NB4 (cell line): Measurements from ENCODE around the gene MCTP1.
"Not testable (repeated sequence)": the region's sequence is repeated elsewhere in the genome, so short reads cannot be mapped to it uniquely, and the experiment has no call there.

Source experiments
- DNase-seq: peaks from one replicate; pipeline ENCODE4 v3.0.0; 2010; ENCODE audit warnings: low read depth
- H3K4me3 ChIP-seq: one replicate; pipeline ENCODE4 v1.5.1; 2011; ENCODE audit warnings: mild to moderate bottlenecking, low read depth, low read length, moderate library complexity
- CTCF ChIP-seq: IDR thresholded peaks from one replicate; pipeline ENCODE4 v1.5.1; 2012; ENCODE audit warnings: low read depth, low read length
- MAX ChIP-seq: IDR thresholded peaks from 2 replicates; pipeline ENCODE4 v1.6.1; 2011; ENCODE audit warnings: low read depth, low read length
- MYC ChIP-seq: IDR thresholded peaks from 2 replicates; pipeline ENCODE4 v1.6.1; 2011; ENCODE audit warnings: low read depth, low read length
- POLR2A ChIP-seq: IDR thresholded peaks from 2 replicates; pipeline ENCODE4 v1.6.1; 2011; ENCODE audit warnings: mild to moderate bottlenecking; ENCODE audit not compliant: insufficient read length; ENCODE audit errors: extremely low read depth

The MCTP1 gene

GRCh38 chr5:94853120-94853519, 431.8 kb downstream of the MCTP1 start:
- TF ChIP-seq MYC = no peak
- no peak for TF ChIP-seq MAX
- no peak for TF ChIP-seq POLR2A
- no peak for TF ChIP-seq CTCF
- no peak for DNase-seq
- H3K4me3 ChIP-seq = no peak overlapping the region

DNA sequence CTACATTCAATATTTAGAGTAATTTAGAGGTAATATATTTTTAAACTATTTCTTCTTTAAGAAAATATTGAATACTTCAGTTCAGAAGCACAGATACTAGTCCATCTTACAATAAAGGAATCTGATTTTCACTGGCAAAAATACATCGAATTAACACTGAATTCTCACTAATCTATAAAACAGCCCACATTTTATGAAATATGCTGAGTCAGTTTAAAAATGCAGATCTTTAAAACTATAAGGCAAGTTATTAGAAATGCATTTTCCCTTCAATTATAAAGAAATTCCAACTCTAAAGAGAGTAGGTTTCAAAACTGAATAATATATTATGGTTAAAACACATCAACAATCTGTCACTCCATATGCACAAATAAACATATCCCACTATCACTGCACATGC, 433.9 kb downstream of the MCTP1 start:
- H3K4me3 ChIP-seq = no peak overlapping the region
- DNase-seq = no peak
- TF ChIP-seq MYC (no peak), CTCF (no peak), POLR2A (no peak), MAX (no peak)

- no peak overlapping the region for H3K4me3 ChIP-seq
- DNase-seq = peak; percentile 57
- no peak for TF ChIP-seq POLR2A
- TF ChIP-seq CTCF = peak; percentile 51
Observed at GRCh38 chr5:94849821-94850736, 434.8 kb downstream of the MCTP1 start.

- TF ChIP-seq MYC (no peak), POLR2A (no peak), MAX (no peak), CTCF (no peak)
- DNase-seq = no peak
- H3K4me3 ChIP-seq = no peak overlapping the region
Observed at GRCh38 chr5:94849324-94849723, 435.6 kb downstream of the MCTP1 start.

GRCh38 chr5:94847726-94848125, 437.2 kb downstream of the MCTP1 start:
- H3K4me3 ChIP-seq = no peak overlapping the region
- no peak for DNase-seq
- TF ChIP-seq MAX (no peak), CTCF (no peak), MYC (no peak), POLR2A (no peak)

DNA sequence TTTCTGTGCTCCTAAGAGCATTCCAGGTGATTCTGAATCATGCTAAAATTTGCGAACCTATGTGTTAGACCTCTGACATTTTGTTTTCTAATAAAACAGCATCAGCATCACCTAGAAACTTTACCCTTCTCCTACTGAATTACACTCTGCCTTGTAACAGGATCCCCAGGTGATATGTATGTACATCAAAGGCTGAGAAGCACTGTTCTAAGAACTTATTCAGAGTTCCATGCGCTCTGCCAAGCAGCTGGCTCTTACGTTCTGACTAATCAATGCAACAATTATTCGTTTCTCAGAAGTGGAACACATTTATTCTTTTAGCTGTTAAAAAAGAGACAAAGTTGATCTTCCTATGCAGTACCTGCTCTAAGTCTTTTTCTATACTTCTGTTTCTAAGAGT, 437.9 kb downstream of the MCTP1 start:
- no peak for DNase-seq
- TF ChIP-seq POLR2A = no peak
- no peak for TF ChIP-seq MYC
- no peak for TF ChIP-seq CTCF
- no peak for TF ChIP-seq MAX
- H3K4me3 ChIP-seq = no peak overlapping the region

- not testable (repeated sequence) for H3K4me3 ChIP-seq, DNase-seq
Observed at GRCh38 chr5:94845696-94846095, 439.2 kb downstream of the MCTP1 start.
